ENCODE data around the gene ALPL.
A peak's percentile ranks its signal among the peaks of the same experiment; 100 is the strongest.

ALPL gene

DNA sequence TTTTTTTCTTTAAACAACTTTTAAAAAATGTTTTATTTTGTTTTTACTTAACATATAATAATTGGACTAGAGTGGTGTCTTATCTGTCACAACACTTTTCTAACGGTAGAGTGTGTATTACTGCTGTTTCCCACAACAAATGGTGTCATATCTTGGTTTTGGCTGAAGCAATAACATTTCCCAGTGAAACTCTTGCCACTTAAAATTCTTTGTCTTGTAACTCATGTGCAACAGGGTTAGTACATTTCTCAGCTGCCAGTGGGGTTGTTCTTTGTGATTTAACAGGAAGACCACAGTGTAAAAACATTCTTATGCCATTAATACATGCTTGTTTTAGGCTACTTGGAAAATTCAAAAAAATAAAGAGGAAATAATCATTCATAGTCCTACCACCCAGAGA, 43.5 kb downstream of the ALPL start:
- peak; percentile 92 for DNase-seq (ENCODE audit: low read depth)
- TF ChIP-seq, protein P1, sequence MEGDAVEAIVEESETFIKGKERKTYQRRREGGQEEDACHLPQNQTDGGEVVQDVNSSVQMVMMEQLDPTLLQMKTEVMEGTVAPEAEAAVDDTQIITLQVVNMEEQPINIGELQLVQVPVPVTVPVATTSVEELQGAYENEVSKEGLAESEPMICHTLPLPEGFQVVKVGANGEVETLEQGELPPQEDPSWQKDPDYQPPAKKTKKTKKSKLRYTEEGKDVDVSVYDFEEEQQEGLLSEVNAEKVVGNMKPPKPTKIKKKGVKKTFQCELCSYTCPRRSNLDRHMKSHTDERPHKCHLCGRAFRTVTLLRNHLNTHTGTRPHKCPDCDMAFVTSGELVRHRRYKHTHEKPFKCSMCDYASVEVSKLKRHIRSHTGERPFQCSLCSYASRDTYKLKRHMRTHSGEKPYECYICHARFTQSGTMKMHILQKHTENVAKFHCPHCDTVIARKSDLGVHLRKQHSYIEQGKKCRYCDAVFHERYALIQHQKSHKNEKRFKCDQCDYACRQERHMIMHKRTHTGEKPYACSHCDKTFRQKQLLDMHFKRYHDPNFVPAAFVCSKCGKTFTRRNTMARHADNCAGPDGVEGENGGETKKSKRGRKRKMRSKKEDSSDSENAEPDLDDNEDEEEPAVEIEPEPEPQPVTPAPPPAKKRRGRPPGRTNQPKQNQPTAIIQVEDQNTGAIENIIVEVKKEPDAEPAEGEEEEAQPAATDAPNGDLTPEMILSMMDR (IDR thresholded peaks at IDR 0.05; ENCODE audit: control insufficient read depth, insufficient read depth, low read depth, low read length, missing control alignments) = no peak
- no peak overlapping the region for H3K4me3 ChIP-seq (ENCODE audit: control insufficient read depth, low read depth, low read length)

DNA sequence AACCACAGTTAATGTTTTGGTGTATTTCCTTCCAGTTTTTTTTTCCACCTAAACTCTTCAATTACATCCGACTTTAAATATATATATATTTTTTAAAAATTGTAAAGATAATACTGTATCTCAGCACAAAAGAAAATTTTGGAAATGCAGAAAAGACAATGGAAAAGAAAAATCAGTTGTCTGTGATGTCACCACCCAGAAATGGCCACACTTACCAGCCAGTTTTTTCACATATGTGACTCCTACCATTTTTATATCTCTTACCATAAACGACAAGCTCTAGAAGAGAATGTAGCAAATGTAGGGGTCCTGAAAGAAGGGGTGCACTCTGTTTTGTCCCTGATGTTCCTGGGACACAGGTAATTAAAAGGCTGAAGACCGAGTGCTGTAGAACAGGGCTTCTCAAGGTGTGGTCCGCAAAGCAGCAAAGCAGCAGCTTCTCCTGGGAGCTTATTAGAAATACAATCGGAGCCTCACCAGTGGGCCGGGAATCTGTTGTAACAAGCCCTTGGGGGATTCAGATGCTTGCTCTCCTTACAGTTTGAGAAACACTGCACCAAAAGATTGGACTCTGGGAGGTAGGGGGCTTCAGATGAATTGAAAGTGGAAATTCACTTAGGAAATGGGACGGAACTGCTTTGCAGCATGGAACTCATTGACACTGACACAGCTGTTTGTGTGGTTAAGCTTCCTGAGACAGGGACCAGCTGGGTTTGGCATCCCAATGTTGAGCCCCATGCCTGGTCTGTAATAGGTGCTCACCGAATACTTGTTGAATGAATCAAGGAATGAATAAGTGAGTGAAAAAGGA, 44.1 kb downstream of the ALPL start:
- no peak overlapping the region for H3K4me3 ChIP-seq (ENCODE audit: control insufficient read depth, low read depth, low read length)
- TF ChIP-seq, protein P1 (IDR thresholded peaks at IDR 0.05; ENCODE audit: control insufficient read depth, insufficient read depth, low read depth, low read length, missing control alignments) = no peak
- DNase-seq (ENCODE audit: low read depth) = no peak

DNA sequence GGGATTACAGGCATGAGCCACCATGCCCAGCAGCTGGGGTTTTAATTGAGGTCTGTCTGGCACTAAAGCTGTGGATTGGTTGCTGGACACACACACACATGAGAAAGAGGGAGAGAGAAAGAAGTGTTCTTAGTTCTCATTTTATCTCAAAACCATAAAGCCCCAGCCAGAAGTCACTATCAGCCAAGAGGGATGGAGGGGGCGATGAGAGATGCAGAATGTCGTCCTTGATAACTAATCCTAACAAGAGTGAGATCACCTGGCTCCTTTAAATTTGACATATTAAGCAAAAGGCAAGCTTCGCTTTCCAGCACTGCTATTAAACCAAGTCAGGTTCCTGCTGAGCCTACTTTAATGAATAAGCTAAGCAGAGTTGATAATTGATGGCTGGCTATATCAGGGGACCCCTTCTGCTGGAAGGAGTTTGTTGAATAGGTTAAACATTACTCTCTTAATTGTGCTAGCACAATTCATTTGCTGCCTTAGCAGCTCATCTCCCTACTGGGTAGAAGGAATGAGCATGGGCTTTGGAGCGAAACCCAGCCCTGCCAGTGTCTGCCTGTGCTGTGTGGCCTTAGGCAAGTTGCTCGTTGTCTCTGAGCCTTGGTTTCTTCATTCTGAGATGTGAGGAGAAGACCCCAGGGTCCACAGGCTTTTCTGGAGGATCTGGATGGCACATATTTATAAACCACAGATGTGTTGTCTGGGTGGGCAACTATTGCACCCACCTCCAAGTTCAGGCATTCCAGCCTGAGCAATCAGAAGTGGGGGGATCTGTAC, 50.8 kb downstream of the ALPL start:
- TF ChIP-seq, protein P1 (IDR thresholded peaks at IDR 0.05; ENCODE audit: control insufficient read depth, insufficient read depth, low read depth, low read length, missing control alignments) = no peak
- no peak overlapping the region for H3K4me3 ChIP-seq (ENCODE audit: control insufficient read depth, low read depth, low read length)
- no peak for DNase-seq (ENCODE audit: low read depth)

DNA sequence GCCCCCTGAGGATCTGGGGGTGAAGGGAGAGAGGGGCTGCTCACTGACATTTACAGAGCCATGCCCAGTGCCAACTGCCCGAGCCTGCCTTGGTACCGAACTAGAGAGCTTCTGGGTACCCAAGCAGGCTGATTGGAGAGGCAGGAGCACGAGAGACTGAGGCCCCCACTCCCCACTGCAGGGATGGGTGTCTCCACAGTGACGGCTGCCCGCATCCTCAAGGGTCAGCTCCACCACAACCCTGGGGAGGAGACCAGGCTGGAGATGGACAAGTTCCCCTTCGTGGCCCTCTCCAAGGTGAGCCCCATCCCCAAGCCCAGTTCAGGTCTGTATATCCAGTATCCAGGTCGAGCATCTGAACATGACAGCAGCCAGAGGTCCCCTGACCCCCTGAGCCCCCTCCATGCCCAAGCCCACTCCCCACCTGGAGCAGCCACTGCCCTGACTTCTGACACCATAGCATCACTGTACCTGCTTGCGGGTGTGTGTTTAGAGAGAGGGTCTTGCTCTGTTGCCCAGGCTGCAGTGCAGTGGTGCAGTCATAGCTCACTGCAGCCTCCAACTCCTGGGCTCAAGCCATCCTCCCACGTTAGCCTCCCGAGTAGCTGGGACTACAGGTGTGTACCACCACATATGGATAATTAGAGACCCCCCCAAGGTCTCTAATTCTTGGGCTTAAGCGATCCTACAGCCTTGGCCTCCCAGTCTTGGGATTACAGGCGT, 51.9 kb downstream of the ALPL start:
- no peak for DNase-seq (ENCODE audit: low read depth)
- TF ChIP-seq, protein P1 (IDR thresholded peaks at IDR 0.05; ENCODE audit: control insufficient read depth, insufficient read depth, low read depth, low read length, missing control alignments) = no peak
- no peak overlapping the region for H3K4me3 ChIP-seq (ENCODE audit: control insufficient read depth, low read depth, low read length)

DNA sequence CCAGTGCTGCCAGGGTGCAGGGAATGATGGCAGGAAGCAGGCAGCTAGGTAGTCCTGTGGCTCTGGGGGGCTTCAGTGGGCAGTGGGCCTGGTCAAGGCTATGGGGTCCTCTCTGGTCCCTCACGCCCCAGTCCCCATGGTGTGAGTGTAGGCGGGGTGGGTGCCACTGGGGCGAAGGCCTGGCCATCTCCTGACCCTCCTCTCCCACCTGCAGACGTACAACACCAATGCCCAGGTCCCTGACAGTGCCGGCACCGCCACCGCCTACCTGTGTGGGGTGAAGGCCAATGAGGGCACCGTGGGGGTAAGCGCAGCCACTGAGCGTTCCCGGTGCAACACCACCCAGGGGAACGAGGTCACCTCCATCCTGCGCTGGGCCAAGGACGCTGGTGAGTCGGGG, 53.7 kb downstream of the ALPL start:
- H3K4me3 ChIP-seq (ENCODE audit: control insufficient read depth, low read depth, low read length) = no peak overlapping the region
- TF ChIP-seq, protein P1 (IDR thresholded peaks at IDR 0.05; ENCODE audit: control insufficient read depth, insufficient read depth, low read depth, low read length, missing control alignments) = no peak
- DNase-seq (ENCODE audit: low read depth) = no peak

DNA sequence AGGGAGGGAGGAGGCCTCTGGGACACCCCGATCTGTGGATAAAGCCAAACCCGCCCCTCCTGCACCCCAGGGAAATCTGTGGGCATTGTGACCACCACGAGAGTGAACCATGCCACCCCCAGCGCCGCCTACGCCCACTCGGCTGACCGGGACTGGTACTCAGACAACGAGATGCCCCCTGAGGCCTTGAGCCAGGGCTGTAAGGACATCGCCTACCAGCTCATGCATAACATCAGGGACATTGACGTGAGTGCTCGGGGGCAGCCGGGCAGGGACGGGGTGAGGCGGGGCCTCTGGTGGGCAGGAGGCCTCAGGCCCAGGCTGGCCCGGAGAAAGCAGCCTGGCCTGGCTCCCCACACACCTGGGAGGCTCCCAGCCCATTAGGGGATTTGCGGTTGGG, 54.7 kb downstream of the ALPL start:
- TF ChIP-seq, protein P1 (IDR thresholded peaks at IDR 0.05; ENCODE audit: control insufficient read depth, insufficient read depth, low read depth, low read length, missing control alignments) = no peak
- H3K4me3 ChIP-seq (ENCODE audit: control insufficient read depth, low read depth, low read length) = no peak overlapping the region
- DNase-seq (ENCODE audit: low read depth) = no peak

Data from AG09309 (cell line).